NCI-H146 (cell line): ENCODE measurements around the gene CRY2.

Experiments used
- DNase-seq: peaks from one replicate; lab custom pipeline; 2025; lab: John Stamatoyannopoulos, UW

Gene CRY2

DNA sequence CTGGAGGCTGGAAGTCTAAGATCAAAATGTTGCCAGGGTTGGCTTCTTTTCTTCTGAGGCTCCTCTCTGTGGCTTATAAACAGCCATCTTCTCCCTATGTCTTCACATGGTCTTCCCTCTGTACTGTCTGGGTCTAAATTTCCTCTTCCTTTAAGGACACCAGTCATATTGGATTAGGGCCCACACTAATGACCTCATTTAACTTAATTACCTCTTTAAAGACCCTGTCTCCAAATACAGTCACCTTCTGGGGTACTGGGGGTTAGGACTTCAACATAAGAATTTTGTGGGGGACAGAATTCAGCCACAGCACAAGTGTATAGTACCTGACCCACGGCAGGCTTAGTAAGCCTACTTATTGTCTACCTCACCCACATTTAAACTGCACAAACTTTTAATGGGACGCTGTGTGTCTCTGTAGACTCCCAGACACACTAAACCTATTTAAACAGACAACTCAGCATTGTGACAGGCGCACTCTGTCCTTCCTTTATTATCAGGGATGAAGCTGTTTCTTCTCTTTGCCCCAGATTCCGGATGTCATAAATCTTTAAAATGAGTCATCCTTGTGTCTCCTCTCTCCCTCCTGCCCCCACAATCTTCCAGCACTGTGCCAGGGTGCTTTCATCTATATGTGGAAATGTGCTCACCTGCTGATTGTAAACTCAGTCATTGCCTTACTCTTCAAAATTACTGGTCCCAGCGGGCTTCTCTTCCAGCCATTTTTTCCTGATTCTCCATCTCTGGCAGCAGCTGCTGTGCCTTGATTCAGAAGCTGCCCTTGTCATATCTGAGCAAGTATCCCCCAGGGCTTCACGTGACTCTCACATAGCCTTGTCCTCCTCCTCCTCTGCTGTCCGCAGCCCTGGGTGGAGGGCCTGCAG lies 32.8 kb downstream of the CRY2 start:
- peak; percentile 30 for DNase-seq

DNA sequence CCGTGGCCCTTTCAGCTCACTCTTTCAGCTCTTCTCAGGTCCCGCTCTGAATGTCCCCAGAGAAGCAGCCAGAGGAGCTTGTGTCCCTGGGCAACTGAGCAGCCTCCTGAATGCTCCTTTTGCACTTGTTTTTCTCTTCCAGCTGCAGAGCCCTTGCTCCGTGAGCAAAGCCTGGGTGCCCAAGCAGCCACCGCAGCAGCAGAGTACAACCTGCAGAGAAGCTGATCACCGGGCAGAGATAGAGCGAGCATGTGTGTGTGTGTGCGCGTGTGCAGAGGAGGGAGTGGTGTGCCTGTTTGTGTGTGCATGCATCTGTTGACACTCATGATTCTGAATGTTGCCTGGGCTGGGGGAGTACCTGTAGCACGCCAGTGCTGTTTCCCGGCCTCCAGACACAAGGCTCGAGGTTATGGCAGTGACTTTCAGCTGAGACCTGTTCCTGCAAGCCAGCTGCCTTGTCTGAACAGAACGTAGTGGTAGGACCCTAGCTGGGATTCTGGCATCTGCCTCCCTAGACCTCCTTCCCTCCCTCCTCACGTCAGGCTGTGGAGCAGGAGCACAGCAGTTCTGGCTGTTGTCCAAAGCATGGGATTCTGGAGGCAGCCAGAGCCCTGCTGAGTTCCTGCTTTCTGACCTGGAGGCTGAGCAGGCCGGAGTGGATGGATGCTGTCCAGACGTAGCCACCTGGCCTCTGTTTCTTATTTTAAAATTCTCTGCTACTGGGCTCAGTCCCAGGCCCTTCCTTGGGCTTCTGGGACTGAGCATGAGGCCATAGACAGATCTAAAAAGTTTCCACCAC lies 33.7 kb downstream of the CRY2 start:
- DNase-seq, result no peak

DNA sequence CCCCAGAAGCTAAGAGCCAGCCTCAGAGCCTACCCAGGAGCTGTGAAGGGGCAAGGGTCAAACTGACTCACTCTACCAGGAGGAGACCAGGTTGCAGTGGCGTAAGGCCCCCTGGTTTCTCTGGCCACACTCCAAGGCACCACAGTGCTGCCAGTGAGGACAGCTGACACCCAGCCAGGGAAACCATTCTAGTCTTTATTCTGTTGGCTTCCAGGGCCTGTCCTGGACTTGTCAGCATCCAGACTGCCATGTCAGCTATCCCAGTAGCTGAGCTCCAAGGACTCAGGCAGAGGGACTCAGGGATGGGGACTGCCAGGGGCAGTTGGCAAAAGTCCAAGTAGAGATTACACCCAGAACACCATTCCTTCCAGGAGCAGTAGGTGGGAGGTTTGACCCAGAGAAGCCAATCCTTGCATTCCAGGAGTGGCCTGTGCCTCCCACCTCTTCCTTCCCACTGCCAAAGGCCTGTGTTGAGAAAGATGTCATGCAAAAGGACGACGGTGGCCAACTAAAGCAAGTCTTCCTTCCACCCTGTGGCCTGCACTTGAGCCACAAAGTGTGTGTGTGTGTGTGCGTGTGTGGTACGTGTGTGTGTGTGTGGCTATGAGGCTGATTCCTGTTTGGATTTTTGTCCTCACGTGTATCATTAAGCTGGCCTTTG lies 34.6 kb downstream of the CRY2 start:
- DNase-seq, result no peak

DNA sequence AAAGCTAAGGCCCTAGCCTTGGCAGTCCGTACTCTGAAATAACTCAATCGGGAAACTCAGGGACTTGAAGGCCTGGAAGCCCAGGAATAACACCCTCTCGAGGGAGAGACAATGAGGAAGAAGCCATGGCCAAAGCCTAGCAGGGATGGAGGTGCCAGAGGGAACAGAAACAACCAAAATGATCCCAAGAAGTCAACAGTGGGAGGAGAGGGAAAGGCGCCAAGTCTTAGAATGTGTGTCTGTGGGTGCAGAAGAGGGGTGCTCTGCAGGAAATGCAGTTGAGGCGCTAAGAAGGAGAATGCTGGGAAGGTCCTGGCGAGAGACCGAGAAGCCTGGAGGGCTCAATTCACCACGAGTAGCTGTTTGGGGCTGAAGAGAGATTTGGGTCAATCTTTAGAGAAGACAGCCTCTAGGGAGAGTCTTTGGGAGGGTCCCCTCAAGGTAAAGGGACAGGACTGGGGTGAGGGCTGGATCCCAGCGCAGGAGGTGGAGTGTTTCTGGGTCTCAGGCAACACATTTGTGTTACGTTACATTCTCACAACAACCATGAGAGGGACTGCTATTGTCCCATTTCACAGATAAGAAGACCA lies 37.4 kb downstream of the CRY2 start:
- no peak for DNase-seq

DNA sequence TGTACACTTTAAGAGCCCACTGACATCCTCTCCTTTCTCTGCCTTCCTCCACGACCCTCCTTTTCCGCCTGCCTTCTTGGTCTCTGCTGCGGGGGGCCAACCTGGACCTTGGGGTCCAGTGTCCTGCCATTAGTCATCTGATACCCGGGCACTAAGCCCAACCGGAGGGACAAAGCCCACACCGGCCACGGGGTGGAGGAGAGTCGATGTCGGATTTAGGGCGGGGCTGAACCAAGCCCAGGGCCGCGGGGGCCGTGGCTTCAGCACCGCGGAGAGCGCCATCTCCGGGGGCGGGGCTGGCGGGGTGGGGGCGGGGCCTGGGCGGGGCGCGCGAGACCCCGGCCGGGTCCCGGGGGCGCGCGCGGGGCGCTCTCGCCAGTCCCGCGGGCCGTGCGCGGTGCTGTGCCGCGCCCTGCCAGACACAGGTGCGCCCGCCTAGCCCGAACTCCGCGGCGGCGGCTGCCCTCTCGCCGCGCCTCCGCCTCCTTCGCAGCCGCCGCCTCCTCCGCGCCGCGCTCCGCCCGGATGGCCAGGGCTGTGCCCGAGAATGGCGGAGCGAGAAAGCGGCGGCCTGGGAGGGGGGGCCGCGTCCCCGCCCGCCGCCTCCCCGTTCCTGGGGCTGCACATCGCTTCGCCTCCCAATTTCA lies 38.1 kb downstream of the CRY2 start, which contains the start of gene MAPK8IP1:
TSS of gene MAPK8IP1 (plus strand) at position 378 of the 647 bp plus-strand sequence. CDS start at position 548, 170 bp downstream.
- peak; percentile 87 for DNase-seq

DNA sequence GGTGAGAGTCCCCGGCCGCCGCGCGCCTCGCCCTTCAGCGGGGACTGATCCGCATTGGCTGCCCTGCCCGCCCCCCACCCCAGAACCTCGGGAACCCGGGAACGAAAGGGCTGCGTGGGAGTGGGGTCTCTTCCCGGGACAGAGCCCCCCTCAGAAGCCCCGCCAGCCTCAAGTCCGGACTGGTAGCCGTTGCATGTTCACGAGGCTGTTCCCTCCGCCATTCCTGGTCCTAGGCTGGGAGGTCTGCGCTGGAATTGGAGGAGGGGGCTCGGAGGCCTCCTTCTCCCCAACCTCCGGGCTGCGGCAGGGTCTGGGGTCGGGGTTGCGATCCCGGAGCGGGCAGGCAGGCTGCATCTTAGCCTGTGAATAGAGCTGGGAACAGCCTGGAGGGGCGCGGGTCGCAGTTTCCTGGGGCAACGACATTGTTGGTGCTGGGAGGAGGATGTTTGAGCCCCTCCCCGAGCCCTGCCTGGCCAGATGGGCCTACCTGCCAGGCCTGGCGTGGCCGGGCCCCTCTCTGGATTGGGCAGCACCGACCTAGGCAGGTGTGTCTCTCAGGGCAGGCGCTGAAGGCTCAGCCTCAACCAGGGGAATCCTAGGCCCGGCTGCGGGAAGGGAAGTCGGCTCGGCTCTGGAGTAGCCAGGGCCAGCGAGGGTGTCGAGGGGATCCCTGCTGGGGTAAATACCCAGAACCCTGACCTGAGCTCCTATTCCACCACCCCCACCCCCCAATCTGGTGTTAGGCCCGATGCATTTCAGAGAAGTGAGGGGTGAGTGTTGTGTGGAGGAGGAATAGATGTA lies 38.8 kb downstream of the CRY2 start:
- DNase-seq, result peak; percentile 58

DNA sequence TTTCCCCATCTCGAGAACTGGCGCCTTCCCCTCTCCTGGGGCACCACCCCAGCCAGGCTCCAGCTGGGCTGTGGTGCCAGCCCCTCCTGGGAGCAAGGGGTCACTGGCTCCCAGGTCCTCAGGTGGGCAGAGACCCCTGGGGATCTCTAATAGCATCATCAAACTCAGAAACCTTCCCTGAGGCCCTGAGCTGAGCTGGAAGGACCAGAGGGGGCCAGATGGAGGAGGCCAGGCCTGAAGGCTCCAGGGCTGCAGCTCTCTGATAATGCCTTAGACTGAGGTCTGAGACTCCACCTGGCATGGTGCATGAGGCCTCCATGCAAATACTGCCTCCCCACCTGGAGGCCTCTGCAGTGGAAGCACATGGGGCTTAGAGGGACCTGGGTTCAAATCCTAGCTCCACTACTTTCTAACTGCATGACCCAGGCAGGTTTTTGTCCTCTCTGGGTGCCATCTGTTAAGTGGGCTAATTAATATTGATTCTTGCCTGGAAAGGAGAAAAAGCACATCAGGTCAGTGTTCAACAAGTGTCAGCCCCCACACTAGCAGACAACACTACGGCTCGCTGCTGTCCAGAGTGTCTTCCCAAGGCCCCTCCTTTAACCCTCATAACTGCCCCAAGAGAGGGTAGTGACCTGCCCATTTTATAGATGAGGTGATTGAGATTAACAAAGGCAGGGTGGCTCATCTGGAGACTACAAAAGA lies 39.7 kb downstream of the CRY2 start:
- no peak for DNase-seq

DNA sequence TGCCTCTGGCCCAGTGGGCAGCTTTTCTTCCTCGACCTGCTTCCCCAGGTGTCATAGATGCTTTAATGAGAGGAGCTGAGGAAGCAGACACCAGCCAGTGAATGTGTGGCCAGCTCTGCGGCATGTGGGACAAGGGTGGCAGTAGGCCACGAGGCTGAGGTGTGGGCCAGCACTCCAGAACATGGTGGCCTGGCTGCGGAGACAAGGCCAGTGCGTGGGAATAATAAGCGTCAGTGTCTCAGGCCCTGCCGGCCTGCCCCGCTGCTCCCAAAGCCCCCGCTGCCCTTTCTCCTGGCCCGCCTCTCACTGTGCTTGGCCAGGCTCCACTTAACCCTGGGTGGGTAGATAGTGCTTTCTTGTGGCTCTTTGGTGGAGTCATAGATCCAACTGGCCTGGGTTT lies 40.3 kb downstream of the CRY2 start:
- no peak for DNase-seq

DNA sequence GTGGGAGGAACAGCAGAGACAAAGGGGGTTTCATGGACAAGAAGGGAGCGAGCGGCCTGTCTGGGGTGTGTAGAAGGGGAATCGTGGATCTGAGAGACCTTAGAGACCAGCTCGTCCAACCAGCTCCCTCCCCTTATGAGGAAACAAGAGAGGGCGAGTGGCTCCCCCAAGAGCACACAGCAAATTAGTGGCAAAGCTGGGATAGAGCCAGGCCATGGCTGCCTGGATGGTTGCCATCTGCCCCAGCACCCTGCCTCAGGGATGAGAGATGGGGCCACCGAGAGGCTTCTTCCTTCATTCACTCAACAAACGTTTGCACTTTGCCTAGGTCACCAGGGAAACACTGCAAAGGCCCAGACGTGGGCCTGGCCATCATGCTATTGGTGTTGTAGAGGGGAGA lies 42.3 kb downstream of the CRY2 start:
- DNase-seq, result no peak

DNA sequence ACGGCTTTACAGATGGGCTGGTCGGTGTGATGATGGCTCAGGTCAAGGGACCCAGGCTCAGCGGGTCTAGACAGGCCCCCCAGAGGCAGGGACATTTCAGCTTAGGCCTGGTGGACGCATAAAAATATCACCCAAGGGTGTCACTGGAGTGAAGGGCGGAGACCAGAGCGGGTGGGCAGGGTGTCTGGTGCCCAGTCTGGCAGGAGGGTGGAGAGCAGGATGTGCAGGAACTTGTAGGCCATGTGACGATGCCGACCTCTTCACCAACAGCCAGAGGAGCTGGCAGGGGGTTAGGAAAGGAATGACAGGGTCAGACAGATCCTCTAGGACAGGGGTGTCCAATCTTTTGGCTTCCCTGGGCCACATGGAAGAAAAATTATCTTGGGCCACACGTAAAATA lies 42.7 kb downstream of the CRY2 start:
- DNase-seq, result no peak

DNA sequence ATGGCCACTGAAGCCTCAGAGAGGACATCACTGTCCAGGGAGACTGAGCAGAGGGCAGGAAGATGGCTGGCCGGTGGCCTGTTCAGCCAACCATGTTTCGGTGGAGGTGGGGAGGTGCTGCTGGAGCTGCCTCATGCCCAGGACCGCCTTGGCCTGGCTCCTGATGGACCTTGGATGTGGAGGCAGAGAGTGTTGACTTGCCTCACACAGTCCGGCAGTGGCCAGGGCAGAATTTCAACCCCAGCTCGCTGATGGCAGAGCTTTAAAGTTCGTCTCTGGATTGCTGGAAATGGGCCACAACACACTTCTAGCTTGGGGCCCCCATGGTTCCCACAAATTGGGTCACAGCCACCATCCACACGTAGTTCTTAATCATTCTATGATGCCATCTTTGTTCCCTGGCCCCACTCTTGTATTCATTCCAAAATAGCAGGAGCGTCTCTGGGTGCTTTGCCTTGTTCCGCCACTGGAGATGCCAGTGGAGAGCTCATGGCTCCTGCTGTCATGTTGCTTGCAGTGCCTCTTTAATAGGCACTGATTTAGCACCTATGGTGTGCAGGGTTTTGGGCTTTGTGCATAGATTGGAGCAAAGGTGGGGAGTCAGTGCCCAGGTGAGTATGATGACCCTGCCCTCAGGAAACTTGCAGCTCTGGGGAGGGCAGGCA lies 43.7 kb downstream of the CRY2 start:
- DNase-seq, result no peak

DNA sequence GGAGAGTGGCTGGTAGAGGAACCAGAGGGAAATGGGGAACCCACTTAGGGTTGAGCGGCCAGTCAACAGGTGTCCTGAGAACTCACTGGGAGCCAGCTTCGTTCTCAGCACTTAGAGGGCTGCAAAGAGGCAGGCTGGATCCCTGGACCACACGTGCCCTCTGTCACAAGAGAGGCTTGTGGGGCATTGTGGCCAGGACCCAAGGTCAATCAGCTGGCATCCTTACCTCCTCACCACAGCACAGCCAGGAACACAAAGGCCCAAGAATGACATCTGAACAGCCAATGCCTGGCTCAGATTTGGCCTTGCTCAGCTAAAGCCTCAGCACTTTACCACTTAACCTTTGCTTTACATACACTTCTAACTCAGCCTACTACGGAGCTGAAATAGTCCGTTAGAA lies 45.6 kb downstream of the CRY2 start:
- no peak for DNase-seq

DNA sequence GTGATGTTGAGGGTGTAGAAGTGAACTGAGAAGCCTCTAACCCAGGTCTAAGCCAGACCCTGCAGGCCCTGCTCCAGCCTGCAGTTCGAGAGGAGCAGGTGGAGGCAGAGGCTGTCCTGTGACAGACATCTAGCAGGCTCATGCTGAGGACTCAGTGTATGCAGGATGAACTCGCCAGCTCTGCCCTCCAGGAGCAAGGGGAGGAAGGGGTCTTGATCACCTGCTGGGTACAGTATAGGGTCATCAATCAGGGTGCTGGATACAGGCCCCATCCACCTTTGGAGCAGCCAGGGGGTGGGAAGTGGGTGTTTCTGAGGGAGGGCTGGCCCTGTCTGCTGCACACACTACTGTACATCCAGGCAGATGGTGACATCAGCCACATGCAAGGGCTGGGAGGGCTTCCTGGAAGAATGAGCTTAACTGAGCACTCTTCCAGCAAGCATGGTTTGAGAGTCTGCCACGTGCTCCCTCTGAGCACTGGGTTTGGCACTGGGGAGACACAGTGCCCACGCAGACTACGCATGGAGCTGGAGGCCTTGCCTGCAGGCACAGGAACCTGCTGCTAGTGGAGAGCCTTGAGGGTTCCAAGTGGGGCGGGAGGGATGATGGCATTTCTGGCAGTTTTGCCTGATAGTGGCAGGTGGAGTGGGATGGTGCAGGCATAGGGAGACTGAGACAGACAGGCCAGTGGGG lies 47.4 kb downstream of the CRY2 start:
- no peak for DNase-seq

DNA sequence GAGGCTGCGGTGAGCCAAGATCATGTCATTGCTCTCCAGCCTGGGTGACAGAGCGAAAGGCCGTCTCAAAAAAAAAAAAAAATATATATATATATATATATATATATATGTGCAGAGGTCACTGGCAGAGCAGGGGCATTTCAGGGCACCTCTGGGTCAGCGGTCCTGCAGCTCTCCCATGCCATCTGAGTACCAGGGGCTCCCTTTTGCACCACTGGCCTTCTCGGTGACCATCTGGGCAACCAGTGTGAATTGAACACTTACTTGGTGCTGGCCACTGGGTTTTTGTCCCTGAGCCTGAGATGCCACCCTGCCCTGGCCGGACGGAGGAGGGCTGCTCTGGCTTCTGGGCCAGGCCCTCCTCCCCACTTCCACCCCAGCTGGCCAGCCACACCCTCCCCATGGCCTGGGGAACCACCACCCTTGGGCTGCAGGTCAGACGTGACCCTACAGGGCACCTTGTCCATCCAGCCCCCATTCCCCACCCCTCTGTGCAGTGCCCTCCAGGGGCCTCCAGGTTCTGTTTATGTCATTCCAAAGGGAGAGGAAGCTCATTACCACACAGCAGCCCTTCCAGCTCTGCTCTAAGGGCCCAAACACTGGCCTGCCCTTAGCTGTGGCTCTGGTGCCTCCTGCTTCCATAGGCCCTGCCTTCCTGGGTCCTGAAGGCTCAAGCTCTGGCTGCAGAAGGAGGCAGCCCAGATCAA lies 48.4 kb downstream of the CRY2 start:
- DNase-seq, result no peak

DNA sequence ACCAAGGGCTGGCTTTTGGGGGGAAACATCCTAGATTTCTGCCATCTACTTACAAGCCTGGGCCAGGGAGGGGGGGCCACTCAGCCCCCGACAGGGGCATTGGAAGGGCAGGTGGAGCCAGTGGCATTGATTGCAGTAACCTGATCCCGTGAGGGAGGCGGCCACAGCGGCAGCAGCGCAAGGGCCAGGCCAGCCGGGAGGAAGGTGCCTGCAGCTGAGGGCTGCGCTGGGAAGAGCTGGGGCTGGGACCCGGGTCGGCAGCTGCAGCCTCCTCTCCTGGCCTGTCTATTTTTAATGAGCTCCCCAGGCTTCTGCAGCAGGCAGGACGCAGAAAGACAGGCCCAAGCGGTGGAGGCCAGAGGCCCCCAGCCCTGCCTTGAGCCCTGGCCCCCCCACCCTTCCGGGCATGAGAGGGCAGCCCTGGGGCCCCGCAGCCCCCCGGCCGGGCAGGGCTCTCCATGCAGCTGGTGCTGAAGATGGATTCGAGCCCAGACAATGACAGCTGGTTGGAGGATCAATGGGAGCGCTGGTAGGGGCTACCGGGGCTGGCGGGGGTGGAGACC lies 49.2 kb downstream of the CRY2 start:
- DNase-seq, result peak; percentile 92

DNA sequence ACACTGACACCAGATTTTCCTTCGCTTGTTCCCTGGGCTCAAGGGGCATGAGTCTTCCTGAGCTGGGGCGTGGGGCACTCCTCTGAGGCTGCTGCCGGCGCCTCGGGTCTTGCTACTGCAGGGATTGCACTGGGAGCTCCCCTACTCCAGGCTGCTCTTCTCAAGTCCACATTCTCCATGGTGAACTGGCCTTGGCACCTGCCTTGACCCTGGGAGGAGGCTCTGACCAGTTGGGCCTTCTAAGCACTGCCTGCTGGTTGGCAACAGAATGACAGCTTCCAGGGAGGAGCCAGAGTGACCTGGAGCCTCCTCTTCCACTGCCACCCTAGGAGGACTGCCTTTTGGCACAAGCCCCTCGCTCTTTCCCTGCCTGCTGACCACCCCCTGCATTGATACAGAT lies 50.3 kb downstream of the CRY2 start:
- no peak for DNase-seq

DNA sequence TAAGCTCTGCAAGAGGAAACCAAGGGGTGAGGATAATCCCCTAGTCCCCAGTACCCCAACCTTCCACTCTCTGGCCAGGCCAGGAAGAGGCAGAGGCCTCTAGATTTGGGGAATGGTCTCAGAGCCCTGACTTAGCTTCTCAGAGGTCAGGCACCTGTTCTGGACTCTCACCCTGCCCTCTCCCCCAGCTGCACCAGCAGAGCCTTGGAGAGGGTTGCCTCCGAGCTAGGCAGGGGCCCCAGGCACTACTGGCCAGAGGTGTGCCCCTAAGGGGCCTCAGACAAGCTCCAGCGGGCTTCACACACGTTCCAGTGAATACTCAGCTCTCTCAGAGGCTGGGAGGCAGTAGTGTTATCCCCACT lies 51.8 kb downstream of the CRY2 start:
- no peak for DNase-seq
